ENCODE data around the gene UBR2. TPM values are rescaled to one million over a fixed set of nuclear protein-coding genes. Genes with fewer than 3 reads are reported as not detected.
"Not testable (repeated sequence)": the region's sequence is repeated elsewhere in the genome, so short reads cannot be mapped to it uniquely, and the experiment has no call there.

Gene UBR2
- total RNA-seq, 1 experiment from 2014 or later, result 21.1 TPM

DNA sequence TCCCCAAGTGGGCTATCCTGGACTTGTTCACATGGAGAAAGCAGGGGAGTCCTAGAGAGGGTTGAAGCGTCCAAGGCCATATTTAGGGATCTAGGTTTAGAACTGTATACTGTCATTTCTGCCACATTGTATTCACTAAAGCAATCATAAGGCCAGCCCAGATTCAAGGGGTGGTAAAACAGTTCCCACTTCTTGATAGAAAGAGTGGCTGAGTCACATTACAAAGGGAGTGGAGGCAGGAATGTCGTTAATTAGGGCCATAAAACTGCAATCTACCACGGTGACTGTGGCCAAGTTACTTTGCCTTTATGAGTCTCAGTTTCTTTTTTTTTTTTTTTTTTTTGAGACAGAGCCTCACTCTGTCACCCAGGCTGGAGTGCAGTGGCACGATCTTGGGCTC, 7.4 kb upstream of the UBR2 start:
- ChIA-PET CTCF (no interaction called here), POLR2A (ENCODE audit: unreplicated experiment) (no interaction called here)
- Histone ChIP-seq H3K27me3 (ENCODE audit: insufficient read depth, low read depth) (no peaks in the 10 kb centered on the region), H3K36me3 (ENCODE audit: low read depth) (no peaks in the 10 kb centered on the region), H3F3A (ENCODE audit: insufficient read depth, low read depth) (no peaks in the 10 kb centered on the region), H3K9me3 (ENCODE audit: insufficient read depth, low read depth) (no peaks in the 10 kb centered on the region), H3K79me2 (ENCODE audit: low read depth) (no peaks in the 10 kb centered on the region), H3K9me2 (ENCODE audit: insufficient read depth) (no peaks in the 10 kb centered on the region), H3K27ac (no peak overlapping the region), H3K4me3 (no peak overlapping the region), H3K4me1 (replicated peaks; ENCODE audit: insufficient read depth) (no peaks in the 10 kb centered on the region), H2AFZ (no peak overlapping the region), H4K20me1 (ENCODE audit: insufficient read depth) (no peaks in the 10 kb centered on the region), H3K4me2 (no peak overlapping the region)
- no peak for DNase-seq
- BruUV-seq (replicated peaks), result no TSS peak
- intact Hi-C loops (cut with micrococcal nuclease; ENCODE audit: unreplicated experiment), result no loop called here
- TF ChIP-seq, protein P1, sequence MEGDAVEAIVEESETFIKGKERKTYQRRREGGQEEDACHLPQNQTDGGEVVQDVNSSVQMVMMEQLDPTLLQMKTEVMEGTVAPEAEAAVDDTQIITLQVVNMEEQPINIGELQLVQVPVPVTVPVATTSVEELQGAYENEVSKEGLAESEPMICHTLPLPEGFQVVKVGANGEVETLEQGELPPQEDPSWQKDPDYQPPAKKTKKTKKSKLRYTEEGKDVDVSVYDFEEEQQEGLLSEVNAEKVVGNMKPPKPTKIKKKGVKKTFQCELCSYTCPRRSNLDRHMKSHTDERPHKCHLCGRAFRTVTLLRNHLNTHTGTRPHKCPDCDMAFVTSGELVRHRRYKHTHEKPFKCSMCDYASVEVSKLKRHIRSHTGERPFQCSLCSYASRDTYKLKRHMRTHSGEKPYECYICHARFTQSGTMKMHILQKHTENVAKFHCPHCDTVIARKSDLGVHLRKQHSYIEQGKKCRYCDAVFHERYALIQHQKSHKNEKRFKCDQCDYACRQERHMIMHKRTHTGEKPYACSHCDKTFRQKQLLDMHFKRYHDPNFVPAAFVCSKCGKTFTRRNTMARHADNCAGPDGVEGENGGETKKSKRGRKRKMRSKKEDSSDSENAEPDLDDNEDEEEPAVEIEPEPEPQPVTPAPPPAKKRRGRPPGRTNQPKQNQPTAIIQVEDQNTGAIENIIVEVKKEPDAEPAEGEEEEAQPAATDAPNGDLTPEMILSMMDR (conservative IDR thresholded peaks at IDR 0.05), result no peak
- no peak for TF ChIP-seq EZH2 (IDR thresholded peaks at IDR 0.05; ENCODE audit: low read depth)

DNA sequence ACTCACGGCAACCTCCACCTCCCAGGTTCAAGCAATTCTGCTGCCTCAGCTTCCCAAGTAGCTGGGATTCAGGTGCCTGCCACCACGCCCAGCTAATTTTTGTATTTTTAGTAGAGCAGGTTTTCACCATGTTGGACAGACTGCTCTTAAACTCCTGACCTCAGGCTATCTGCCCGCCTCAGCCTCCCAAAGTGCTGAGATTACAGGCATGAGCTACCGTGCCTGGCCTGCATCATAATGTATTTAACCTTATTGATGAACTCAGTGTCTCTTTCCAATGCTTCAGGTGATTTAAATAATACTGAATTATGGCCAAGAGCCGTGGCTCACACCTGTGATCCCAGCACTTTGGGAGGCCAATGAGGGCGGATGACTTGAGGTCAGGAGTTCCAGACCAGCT, 4.6 kb upstream of the UBR2 start:
- H3K36me3 ChIP-seq (ENCODE audit: low read depth); CTCF ChIA-PET; H3K9me2 ChIP-seq (ENCODE audit: insufficient read depth); H3K27ac ChIP-seq; H3K4me1 ChIP-seq (replicated peaks; ENCODE audit: insufficient read depth); H3K4me2 ChIP-seq; BruUV-seq (replicated peaks); H3K27me3 ChIP-seq (ENCODE audit: insufficient read depth, low read depth); H3K9me3 ChIP-seq (ENCODE audit: insufficient read depth, low read depth); H3F3A ChIP-seq (ENCODE audit: insufficient read depth, low read depth); DNase-seq; H2AFZ ChIP-seq; H3K79me2 ChIP-seq (ENCODE audit: low read depth); POLR2A ChIA-PET (ENCODE audit: unreplicated experiment); H3K4me3 ChIP-seq; H4K20me1 ChIP-seq (ENCODE audit: insufficient read depth); intact Hi-C loops (cut with micrococcal nuclease; ENCODE audit: unreplicated experiment): not testable (repeated sequence)

DNA sequence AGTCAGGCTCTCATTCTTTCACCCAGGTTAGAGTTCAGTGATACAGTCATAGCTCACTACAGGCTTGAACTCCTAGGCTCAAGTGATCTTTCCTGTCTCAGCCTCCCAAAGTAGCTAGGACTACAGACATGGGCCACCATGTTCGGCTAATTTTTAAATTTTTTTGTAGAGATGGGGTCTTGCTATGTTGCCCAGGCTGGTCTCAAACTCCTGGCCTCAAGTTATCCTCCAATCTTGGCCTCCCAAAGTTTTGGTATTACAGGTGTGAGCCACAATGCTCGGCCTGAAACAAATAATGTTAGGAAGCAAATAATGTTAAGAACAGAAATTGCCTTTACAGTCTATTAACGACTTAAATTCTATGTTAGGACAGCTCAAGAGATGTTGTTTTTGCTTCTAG, 1.8 kb upstream of the UBR2 start:
- H3K9me3 ChIP-seq (ENCODE audit: insufficient read depth, low read depth), result no peaks in the 10 kb centered on the region
- CTCF ChIA-PET, result no interaction called here
- H3K36me3 ChIP-seq (ENCODE audit: low read depth), result no peaks in the 10 kb centered on the region
- peaks cover 8% of the 10 kb centered on the region; the same call in 1 of the 2 replicates for H4K20me1 ChIP-seq (ENCODE audit: insufficient read depth)
- no peak overlapping the region for H2AFZ ChIP-seq
- no peak for DNase-seq
- H3K4me2 ChIP-seq, result no peak overlapping the region
- intact Hi-C loops (cut with micrococcal nuclease; ENCODE audit: unreplicated experiment), result loop anchor here (5.0 kb wide), 1 partner anchor 345 kb away; the partner anchor contains the start of gene MRPS10
- POLR2A ChIA-PET (ENCODE audit: unreplicated experiment), result interaction anchor here (0.6 kb wide), 1 partner anchor 781 kb away, joined by 3 read pairs; no protein-coding TSS in a partner anchor
- BruUV-seq (replicated peaks), result no TSS peak
- H3K4me1 ChIP-seq (replicated peaks; ENCODE audit: insufficient read depth), result peaks cover 14% of the 10 kb centered on the region
- H3K4me3 ChIP-seq, result no peak overlapping the region
- H3K9me2 ChIP-seq (ENCODE audit: insufficient read depth), result no peaks in the 10 kb centered on the region
- TF ChIP-seq, protein P1 (conservative IDR thresholded peaks at IDR 0.05), result no peak
- no peak for TF ChIP-seq EZH2 (IDR thresholded peaks at IDR 0.05; ENCODE audit: low read depth)
- H3F3A ChIP-seq (ENCODE audit: insufficient read depth, low read depth), result no peaks in the 10 kb centered on the region; the same call in 1 of the 2 replicates
- no peak overlapping the region for H3K27ac ChIP-seq
- peaks cover 28% of the 10 kb centered on the region for H3K79me2 ChIP-seq (ENCODE audit: low read depth)
- H3K27me3 ChIP-seq (ENCODE audit: insufficient read depth, low read depth), result no peaks in the 10 kb centered on the region

Data from PC-9 (cell line).